Astrocyte of the cerebellum (primary cell): Measurements from ENCODE around the gene BRAP.
"Not testable (repeated sequence)": the region's sequence is repeated elsewhere in the genome, so short reads cannot be mapped to it uniquely, and the experiment has no call there.

ENCODE experiments used
- DNase-seq: peaks from one replicate; pipeline ENCODE4 v3.0.0-alpha.2; 2011; ENCODE audit warnings: low read depth
- H3K4me3 ChIP-seq: 2 replicates; pipeline ENCODE4 v1.5.1; 2011; ENCODE audit warnings: mild to moderate bottlenecking, low read depth, low read length, moderate library complexity
- in situ Hi-C: cut with HindIII; loops from 2 replicates; pipeline ENCODE4 v1.10.0; 2017; ENCODE audit warnings: low sequenced_read_pairs
- TF ChIP-seq, protein P1 (sequence below): IDR thresholded peaks from 2 replicates; pipeline ENCODE4 v1.5.1; 2012; ENCODE audit warnings: low read length, low read depth, moderate library complexity, mild to moderate bottlenecking; ENCODE audit errors: missing control alignments

Gene BRAP, protein sequence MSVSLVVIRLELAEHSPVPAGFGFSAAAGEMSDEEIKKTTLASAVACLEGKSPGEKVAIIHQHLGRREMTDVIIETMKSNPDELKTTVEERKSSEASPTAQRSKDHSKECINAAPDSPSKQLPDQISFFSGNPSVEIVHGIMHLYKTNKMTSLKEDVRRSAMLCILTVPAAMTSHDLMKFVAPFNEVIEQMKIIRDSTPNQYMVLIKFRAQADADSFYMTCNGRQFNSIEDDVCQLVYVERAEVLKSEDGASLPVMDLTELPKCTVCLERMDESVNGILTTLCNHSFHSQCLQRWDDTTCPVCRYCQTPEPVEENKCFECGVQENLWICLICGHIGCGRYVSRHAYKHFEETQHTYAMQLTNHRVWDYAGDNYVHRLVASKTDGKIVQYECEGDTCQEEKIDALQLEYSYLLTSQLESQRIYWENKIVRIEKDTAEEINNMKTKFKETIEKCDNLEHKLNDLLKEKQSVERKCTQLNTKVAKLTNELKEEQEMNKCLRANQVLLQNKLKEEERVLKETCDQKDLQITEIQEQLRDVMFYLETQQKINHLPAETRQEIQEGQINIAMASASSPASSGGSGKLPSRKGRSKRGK

DNA sequence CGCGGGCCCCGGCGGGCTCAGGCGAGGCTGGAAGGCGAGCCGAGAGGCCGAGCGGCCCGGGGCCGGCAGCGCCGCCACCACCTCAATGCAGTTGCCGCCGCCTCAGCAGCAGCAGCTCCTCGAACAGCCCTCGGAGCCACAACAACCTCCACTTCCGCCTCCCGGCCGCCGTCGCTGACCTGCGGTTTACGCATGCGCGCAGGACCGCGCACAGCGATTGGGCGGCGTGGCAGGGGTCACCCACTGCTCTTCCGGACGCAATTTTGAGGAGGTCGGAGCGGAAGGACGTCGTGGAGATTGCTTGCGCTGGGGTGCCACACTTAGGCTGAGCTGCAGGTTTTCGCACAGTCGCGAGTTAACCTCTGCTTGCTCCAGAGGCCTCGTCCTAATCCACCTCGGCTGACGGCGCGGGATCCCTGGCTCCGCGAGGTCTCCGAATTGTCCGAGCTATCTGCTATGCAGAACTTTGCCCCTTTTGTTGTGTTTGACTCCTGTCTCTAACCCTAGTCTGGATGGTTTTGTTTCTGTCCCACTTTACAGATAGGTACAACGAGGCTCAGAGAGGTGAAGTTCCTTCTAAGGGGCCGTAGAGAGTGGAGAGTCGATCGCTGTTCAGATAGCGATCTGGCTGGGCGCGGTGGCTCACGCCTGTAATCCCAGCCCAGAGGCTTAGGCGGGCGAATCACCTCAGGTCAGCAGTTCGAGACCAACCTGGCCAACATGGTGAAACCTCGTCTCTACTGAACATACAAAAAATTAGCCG lies at the start of gene BRAP, which contains the start of gene ACAD10:
BRAP (minus strand) TSS at position 146 of the 763 bp plus-strand sequence. CDS start 164 bp downstream, outside the sequence.
ACAD10 (plus strand) TSS at position 243 of the 763 bp plus-strand sequence. CDS start 6,657 bp downstream, outside the sequence.
- TF ChIP-seq, protein P1, sequence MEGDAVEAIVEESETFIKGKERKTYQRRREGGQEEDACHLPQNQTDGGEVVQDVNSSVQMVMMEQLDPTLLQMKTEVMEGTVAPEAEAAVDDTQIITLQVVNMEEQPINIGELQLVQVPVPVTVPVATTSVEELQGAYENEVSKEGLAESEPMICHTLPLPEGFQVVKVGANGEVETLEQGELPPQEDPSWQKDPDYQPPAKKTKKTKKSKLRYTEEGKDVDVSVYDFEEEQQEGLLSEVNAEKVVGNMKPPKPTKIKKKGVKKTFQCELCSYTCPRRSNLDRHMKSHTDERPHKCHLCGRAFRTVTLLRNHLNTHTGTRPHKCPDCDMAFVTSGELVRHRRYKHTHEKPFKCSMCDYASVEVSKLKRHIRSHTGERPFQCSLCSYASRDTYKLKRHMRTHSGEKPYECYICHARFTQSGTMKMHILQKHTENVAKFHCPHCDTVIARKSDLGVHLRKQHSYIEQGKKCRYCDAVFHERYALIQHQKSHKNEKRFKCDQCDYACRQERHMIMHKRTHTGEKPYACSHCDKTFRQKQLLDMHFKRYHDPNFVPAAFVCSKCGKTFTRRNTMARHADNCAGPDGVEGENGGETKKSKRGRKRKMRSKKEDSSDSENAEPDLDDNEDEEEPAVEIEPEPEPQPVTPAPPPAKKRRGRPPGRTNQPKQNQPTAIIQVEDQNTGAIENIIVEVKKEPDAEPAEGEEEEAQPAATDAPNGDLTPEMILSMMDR = no peak
- in situ Hi-C loops = no loop called here
- peak; percentile 77 for DNase-seq
- H3K4me3 ChIP-seq = peak within 1 kb of the TSS; percentile 99

- no peak for DNase-seq
- H3K4me3 ChIP-seq = no peak overlapping the region
- TF ChIP-seq, protein P1 = no peak
- in situ Hi-C loops = no loop called here
These were observed 47.7 kb upstream of the BRAP start for GRCh38 chr12:111733340-111733915.

GRCh38 chr12:111732786-111733185 lies 47.0 kb upstream of the BRAP start:
- H3K4me3 ChIP-seq = no peak overlapping the region
- no peak for DNase-seq
- in situ Hi-C loops = no loop called here
- TF ChIP-seq, protein P1 = no peak

DNA sequence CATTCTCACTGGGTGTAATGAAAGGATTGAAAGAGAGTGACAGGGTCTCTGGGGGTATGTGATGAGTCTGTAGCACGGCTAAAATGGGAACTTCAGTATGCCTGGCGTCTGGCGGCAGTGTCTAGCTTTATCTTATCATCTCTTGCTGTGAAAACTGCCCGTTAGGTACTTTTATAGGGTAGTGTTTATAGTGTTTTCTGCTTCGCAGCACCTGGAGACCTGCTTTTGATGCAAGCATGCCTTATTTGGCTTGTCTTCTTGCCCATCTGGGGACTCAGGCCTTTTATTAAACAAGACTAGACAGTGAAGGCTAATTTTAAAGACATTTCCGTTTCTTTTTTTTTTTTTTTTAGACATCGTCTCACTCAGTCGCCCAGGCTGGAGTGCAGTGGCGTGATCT lies 44.7 kb upstream of the BRAP start:
- no peak overlapping the region for H3K4me3 ChIP-seq
- no peak for DNase-seq
- in situ Hi-C loops = no loop called here
- TF ChIP-seq, protein P1 = no peak

GRCh38 chr12:111728795-111729194 lies 43.0 kb upstream of the BRAP start:
- in situ Hi-C loops = no loop called here
- TF ChIP-seq, protein P1 = no peak
- no peak overlapping the region for H3K4me3 ChIP-seq

GRCh38 chr12:111723646-111724360 lies 38.0 kb upstream of the BRAP start:
- H3K4me3 ChIP-seq, in situ Hi-C loops, DNase-seq: not testable (repeated sequence)

More at GRCh38 chr12:111728795-111729194, 43.0 kb upstream of the BRAP start:
- no peak for DNase-seq
